NB4 (cell line): Measurements from ENCODE around the gene HGFAC.

Source experiments
- POLR2A ChIP-seq: IDR thresholded peaks from 2 replicates; pipeline ENCODE4 v1.6.1; 2011; ENCODE audit warnings: mild to moderate bottlenecking; ENCODE audit not compliant: insufficient read length; ENCODE audit errors: extremely low read depth
- TF ChIP-seq, protein P1 (sequence below): IDR thresholded peaks from one replicate; pipeline ENCODE4 v1.5.1; 2012; ENCODE audit warnings: low read depth, low read length
- TF ChIP-seq, protein P2 (sequence below): IDR thresholded peaks from 2 replicates; pipeline ENCODE4 v1.6.1; 2011; ENCODE audit warnings: low read depth, low read length

DNA sequence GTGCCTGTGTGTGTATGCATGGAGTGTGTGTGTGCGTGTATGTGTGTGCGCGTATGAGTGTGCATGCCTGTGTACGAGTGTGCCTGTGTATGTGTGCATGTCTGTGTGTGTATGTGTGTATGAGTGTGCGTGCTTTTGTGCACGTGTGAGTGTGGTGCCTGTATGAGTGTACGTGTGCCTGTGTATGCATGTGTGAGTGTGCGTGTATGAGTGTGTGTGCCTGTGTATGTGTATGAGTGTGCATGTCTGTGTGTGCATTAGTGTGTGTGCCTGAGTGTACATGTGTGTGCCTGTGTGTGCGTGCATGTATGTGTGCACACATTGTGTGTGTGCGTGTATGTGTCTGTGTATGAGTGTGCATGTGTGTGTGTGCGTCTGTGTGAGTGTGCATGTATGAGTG is 27.0 kb downstream of the HGFAC start:
- TF ChIP-seq, protein P1, sequence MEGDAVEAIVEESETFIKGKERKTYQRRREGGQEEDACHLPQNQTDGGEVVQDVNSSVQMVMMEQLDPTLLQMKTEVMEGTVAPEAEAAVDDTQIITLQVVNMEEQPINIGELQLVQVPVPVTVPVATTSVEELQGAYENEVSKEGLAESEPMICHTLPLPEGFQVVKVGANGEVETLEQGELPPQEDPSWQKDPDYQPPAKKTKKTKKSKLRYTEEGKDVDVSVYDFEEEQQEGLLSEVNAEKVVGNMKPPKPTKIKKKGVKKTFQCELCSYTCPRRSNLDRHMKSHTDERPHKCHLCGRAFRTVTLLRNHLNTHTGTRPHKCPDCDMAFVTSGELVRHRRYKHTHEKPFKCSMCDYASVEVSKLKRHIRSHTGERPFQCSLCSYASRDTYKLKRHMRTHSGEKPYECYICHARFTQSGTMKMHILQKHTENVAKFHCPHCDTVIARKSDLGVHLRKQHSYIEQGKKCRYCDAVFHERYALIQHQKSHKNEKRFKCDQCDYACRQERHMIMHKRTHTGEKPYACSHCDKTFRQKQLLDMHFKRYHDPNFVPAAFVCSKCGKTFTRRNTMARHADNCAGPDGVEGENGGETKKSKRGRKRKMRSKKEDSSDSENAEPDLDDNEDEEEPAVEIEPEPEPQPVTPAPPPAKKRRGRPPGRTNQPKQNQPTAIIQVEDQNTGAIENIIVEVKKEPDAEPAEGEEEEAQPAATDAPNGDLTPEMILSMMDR = no peak
- TF ChIP-seq, protein P2, sequence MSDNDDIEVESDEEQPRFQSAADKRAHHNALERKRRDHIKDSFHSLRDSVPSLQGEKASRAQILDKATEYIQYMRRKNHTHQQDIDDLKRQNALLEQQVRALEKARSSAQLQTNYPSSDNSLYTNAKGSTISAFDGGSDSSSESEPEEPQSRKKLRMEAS = no peak
- no peak for TF ChIP-seq POLR2A
